GM03348 (cell line): ENCODE measurements around the gene UBE2QL1.

Source experiments
- DNase-seq: peaks from one replicate; pipeline ENCODE4 v3.0.0; 2012; ENCODE audit warnings: low spot score

The UBE2QL1 gene

GRCh38 chr5:6539060-6539459 is 90.4 kb downstream of the UBE2QL1 start:
- no peak for DNase-seq

- no peak for DNase-seq
Observed at GRCh38 chr5:6540111-6540827, 91.6 kb downstream of the UBE2QL1 start.

GRCh38 chr5:6541256-6542013 is 92.8 kb downstream of the UBE2QL1 start:
- no peak for DNase-seq

GRCh38 chr5:6542421-6543345 is 94.0 kb downstream of the UBE2QL1 start:
- no peak for DNase-seq

- no peak for DNase-seq
Observed at GRCh38 chr5:6543346-6543730, 94.7 kb downstream of the UBE2QL1 start.

GRCh38 chr5:6543830-6544560 is 95.3 kb downstream of the UBE2QL1 start:
- DNase-seq, result no peak
